T47D (cell line): ENCODE measurements around the gene CLEC18C.
"Not testable (repeated sequence)": the region's sequence is repeated elsewhere in the genome, so short reads cannot be mapped to it uniquely, and the experiment has no call there.

Source experiments
- DNase-seq, 2 experiments: peaks; one replicate each; pipeline versions ENCODE4 v3.0.0 to v3.0.0-alpha.2; 2011 to 2012; ENCODE audit warnings: low read depth in 1 of 2, low spot score in 1 of 2
- in situ Hi-C: cut with HindIII; loops from 2 replicates; pipeline ENCODE4 v1.10.0; 2016; ENCODE audit warnings: low sequenced_read_pairs, low pct_unique_long_range_greater_than_20kb

The CLEC18C gene

GRCh38 chr16:70231831-70232230, 58.2 kb downstream of the CLEC18C start:
- in situ Hi-C loops, DNase-seq: not testable (repeated sequence)
